GM12878 (cell line): ENCODE measurements around the gene EFCAB11. TPM values are rescaled to one million over a fixed set of nuclear protein-coding genes. Genes with fewer than 3 reads are reported as not detected.

Experiments
- ATAC-seq: fragments of 200-7000 bp; cut with Tn5 transposase; 3 replicates; pipeline ENCODE4 v1.9.1; 2020; ENCODE audit warnings: mild to moderate bottlenecking, moderate library complexity
- BruUV-seq: library from RNA; stranded (reverse); fragments of 400-500 nt; replicated peaks from 2 replicates; lab custom pipeline; 2021; lab: Mats Ljungman, UMichigan
- CTCF ChIA-PET: fragments of 300-600 bp; sonication (Branson Sonifier 250); formaldehyde crosslinking; extraction: SDS; loops from one replicate; lab custom pipeline; 2021; ENCODE audit warnings: inconsistent platforms; lab: Yijun Ruan, JAX
- POLR2A ChIA-PET: fragments of 350-600 bp; formaldehyde crosslinking; extraction: SDS; loops from one replicate; lab custom pipeline; 2021; ENCODE audit warnings: inconsistent platforms; lab: Charles Lee
- RAD21 ChIA-PET: fragments of 300-600 bp; sonication (Branson Sonifier 250); formaldehyde crosslinking; loops from one replicate; lab custom pipeline; 2023; ENCODE audit warnings: antibody characterized with exemption; ENCODE audit not compliant: unreplicated experiment; lab: Charles Lee
- SMC1A ChIA-PET: fragments of 300-600 bp; sonication (Branson Sonifier 250); formaldehyde crosslinking; loops from one replicate; lab custom pipeline; 2023; ENCODE audit not compliant: unreplicated experiment, uncharacterized antibody; lab: Charles Lee
- DNase-seq: peaks from one replicate; pipeline ENCODE4 v3.0.0-alpha.2; 2011; ENCODE audit warnings: low read depth, low spot score
- FAIRE-seq: peaks from 3 replicates; lab custom pipeline; 2011; peaks lifted over from hg19 to GRCh38; lab: Jason Lieb, UNC
- H2AFZ ChIP-seq: 2 replicates; pipeline ENCODE4 v1.6.0; 2011; ENCODE audit warnings: low read depth, low read length, control low read depth; ENCODE audit not compliant: control insufficient read depth
- H3K27ac ChIP-seq: 2 replicates; pipeline ENCODE4 v1.5.1; 2011; ENCODE audit warnings: control low read depth; ENCODE audit not compliant: control insufficient read depth, insufficient read depth
- H3K27me3 ChIP-seq, 2 experiments: replicated peaks in 1 of 2; 2 replicates each; pipeline versions ENCODE4 v1.6.0 to v1.6.1; 2011; ENCODE audit warnings: low read length in 1 of 2; ENCODE audit not compliant: control insufficient read depth in 2 of 2, insufficient read depth in 2 of 2
- H3K36me3 ChIP-seq, 2 experiments: 2 replicates each; pipeline ENCODE4 v1.5.1; 2011; ENCODE audit warnings: low read length in 1 of 2; ENCODE audit not compliant: control insufficient read depth in 2 of 2, insufficient read depth in 2 of 2
- H3K4me1 ChIP-seq: 2 replicates; pipeline ENCODE4 v1.6.1; 2011; ENCODE audit warnings: mild to moderate bottlenecking, low read length, moderate library complexity, mixed read lengths; ENCODE audit not compliant: control insufficient read depth, insufficient read depth
- H3K4me2 ChIP-seq: 2 replicates; pipeline ENCODE4 v1.6.0; 2011; ENCODE audit warnings: control low read depth; ENCODE audit not compliant: control insufficient read depth, insufficient read depth
- H3K4me3 ChIP-seq: fragments of 200-600 bp; sonication (generic); 2 replicates; pipeline ENCODE4 v1.5.1; 2016
- H3K79me2 ChIP-seq: 2 replicates; pipeline ENCODE4 v1.6.0; 2011; ENCODE audit warnings: low read length; ENCODE audit not compliant: control insufficient read depth, insufficient read depth
- H3K9ac ChIP-seq: 2 replicates; pipeline ENCODE4 v1.8.0; 2011; ENCODE audit warnings: low read length, control low read depth, mixed read lengths; ENCODE audit not compliant: control insufficient read depth, insufficient read depth
- H3K9me3 ChIP-seq: replicated peaks from 3 replicates; pipeline ENCODE4 v1.5.1; 2011; ENCODE audit warnings: mild to moderate bottlenecking, low read length; ENCODE audit not compliant: control insufficient read depth, insufficient read depth
- H4K20me1 ChIP-seq: 2 replicates; pipeline ENCODE4 v1.6.0; 2011; ENCODE audit not compliant: control insufficient read depth, insufficient read depth
- MYC ChIP-seq: IDR thresholded peaks from 2 replicates; pipeline ENCODE4 v1.6.1; 2011; ENCODE audit warnings: mild to moderate bottlenecking, low read length, moderate library complexity, inconsistent platforms; ENCODE audit not compliant: insufficient read depth, insufficient replicate concordance, insufficient read length, severe bottlenecking
- PAX5 ChIP-seq: IDR thresholded peaks from 2 replicates; pipeline ENCODE4 v1.6.1; 2011; ENCODE audit warnings: low read depth, low read length, borderline replicate concordance
- RBBP5 ChIP-seq: fragments of 200-600 bp; sonication (generic); conservative IDR thresholded peaks from 2 replicates; pipeline ENCODE4 v1.6.1; 2016
- RELA ChIP-seq: fragments of 450-650 bp; IDR thresholded peaks from 2 replicates; pipeline ENCODE4 v1.8.0; 2014; ENCODE audit warnings: borderline replicate concordance; ENCODE audit not compliant: partially characterized antibody
- SUZ12 ChIP-seq: fragments of 200-600 bp; sonication (generic); IDR thresholded peaks from one replicate; pipeline ENCODE4 v1.6.1; 2018; ENCODE audit warnings: antibody characterized with exemption, mild to moderate bottlenecking; ENCODE audit not compliant: unreplicated experiment
- WRNIP1 ChIP-seq: IDR thresholded peaks from 2 replicates; pipeline ENCODE4 v1.6.1; 2011; ENCODE audit warnings: low read depth, low read length, improper control_type of control experiment, borderline replicate concordance
- WGBS: methylation state at CpG from one replicate; pipeline ENCODE4 v1.1.6; 2016; ENCODE audit warnings: low lambda C conversion rate; ENCODE audit not compliant: insufficient replicate concordance, insufficient coverage; ENCODE audit errors: missing lambda C conversion rate; 5-methylcytosine and 5-hydroxymethylcytosine counted together
- in situ Hi-C: fragments of 300-500 bp; cut with MboI; formaldehyde crosslinking; loops from 9 replicates; pipeline ENCODE4 v1.14.3; 2018; ENCODE audit warnings: mixed read lengths
- intact Hi-C: fragments of 100-400 bp; cut with micrococcal nuclease; formaldehyde crosslinking; loops from one replicate; pipeline ENCODE4 v1.14.2; 2022; ENCODE audit not compliant: unreplicated experiment
- polyA plus RNA-seq, 11 experiments: library from polyadenylated mRNA; depleted of rRNA in 4 of 11; unstranded in 6 of 11; stranded (reverse) in 5 of 11; fragments of >200 nt; fragmentation: Nextera tagmentation in 4 of 11; fragmentation: Illumina TruSeq in 1 of 11; extraction: Ambion mirVana in 4 of 11; extraction: Trizol in 1 of 11; gene quantifications; 1 replicate in 1 of 11; 2 replicates in 10 of 11; pipeline versions ENCODE4 v1.2.1 to v1.2.3, GENCODE V29; 2011 to 2016; ENCODE audit warnings: inconsistent platforms in 2 of 11, missing spikeins in 2 of 11, low read depth in 1 of 11
- total RNA-seq, 4 experiments: library from RNA; depleted of rRNA in 3 of 4; stranded (reverse); fragments of >200 nt in 3 of 4; fragmentation: Illumina TruSeq in 1 of 4; extraction: Trizol in 1 of 4; gene quantifications; 2 replicates each; pipeline versions ENCODE4 v1.2.1 to v1.2.3, GENCODE V29; 2013 to 2021
- TF ChIP-seq, protein P1 (sequence below): fragments of 450-650 bp; conservative IDR thresholded peaks from 2 replicates; pipeline ENCODE4 v1.6.1; 2017; ENCODE audit warnings: mild to moderate bottlenecking, moderate library complexity

The EFCAB11 gene
- total and polyA plus RNA-seq, 10 of the 15 experiments (the other 5 are each of a cell fraction or from before 2014, with no cell fraction given), result 8.6 to 37.4 (median 18.0) TPM

DNA sequence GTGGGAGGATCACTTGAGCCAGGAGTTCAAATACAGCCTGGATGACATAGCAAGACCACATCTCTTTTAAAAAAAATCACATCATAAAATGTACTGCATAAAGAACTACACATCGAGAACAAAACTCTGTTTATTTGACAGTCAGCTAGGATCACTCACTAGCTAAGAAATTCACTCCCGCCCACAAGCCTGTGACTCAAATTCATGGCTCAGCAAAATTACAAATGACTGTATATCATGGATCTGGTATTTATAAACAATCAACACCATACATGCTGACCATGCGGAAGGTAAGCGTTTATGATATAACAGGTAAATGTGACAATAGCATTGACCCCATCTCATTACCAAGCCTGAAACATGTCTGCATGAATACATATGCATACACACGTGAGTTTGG, 206.5 kb downstream of the EFCAB11 start:
- 80% methylated on average over 5 of the region's 5 CpGs for WGBS
- intact Hi-C loops, result no loop called here
- Histone ChIP-seq H3K36me3 (no peaks in the 10 kb centered on the region), H4K20me1 (no peaks in the 10 kb centered on the region), H3K4me2 (no peak overlapping the region), H3K9me3 (no peaks in the 10 kb centered on the region; the same call in 2 of the 3 replicates), H3K9ac (no peak overlapping the region), H3K79me2 (no peaks in the 10 kb centered on the region), H3K27me3 (no peaks in the 10 kb centered on the region), H3K4me3 (no peak overlapping the region), H2AFZ (no peak overlapping the region), H3K4me1 (no peaks in the 10 kb centered on the region), H3K27ac (no peak overlapping the region)
- no peak for TF ChIP-seq MYC
- no peak for TF ChIP-seq WRNIP1
- no peak for TF ChIP-seq SUZ12
- TF ChIP-seq, protein P1, sequence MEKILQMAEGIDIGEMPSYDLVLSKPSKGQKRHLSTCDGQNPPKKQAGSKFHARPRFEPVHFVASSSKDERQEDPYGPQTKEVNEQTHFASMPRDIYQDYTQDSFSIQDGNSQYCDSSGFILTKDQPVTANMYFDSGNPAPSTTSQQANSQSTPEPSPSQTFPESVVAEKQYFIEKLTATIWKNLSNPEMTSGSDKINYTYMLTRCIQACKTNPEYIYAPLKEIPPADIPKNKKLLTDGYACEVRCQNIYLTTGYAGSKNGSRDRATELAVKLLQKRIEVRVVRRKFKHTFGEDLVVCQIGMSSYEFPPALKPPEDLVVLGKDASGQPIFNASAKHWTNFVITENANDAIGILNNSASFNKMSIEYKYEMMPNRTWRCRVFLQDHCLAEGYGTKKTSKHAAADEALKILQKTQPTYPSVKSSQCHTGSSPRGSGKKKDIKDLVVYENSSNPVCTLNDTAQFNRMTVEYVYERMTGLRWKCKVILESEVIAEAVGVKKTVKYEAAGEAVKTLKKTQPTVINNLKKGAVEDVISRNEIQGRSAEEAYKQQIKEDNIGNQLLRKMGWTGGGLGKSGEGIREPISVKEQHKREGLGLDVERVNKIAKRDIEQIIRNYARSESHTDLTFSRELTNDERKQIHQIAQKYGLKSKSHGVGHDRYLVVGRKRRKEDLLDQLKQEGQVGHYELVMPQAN, result no peak
- no peak for TF ChIP-seq PAX5
- TF ChIP-seq RBBP5, result no peak
- TF ChIP-seq RELA, result no peak
- FAIRE-seq, result no peak
- SMC1A ChIA-PET, result no interaction called here
- ATAC-seq, result no peak
- CTCF ChIA-PET, result interaction anchor here (0.7 to 1.7 kb wide), 2 partner anchors 13 to 496 kb away, joined by 3 to 4 read pairs; no protein-coding TSS in a partner anchor
- no TSS peak for BruUV-seq
- RAD21 ChIA-PET, result no interaction called here
- in situ Hi-C loops, result no loop called here
- POLR2A ChIA-PET, result no interaction called here
- no peak for DNase-seq
